Measurements from ENCODE around the gene TBC1D8.
"Not testable (repeated sequence)": the region's sequence is repeated elsewhere in the genome, so short reads cannot be mapped to it uniquely, and the experiment has no call there.

Gene TBC1D8

GRCh38 chr2:101052147-101052546 lies 99.0 kb downstream of the TBC1D8 start:
- DNase-seq (ENCODE audit: low read depth in 1 of 2, low spot score in 1 of 2): no peak
- H3K27me3 ChIP-seq (ENCODE audit: insufficient read depth, poor library complexity, severe bottlenecking): no peaks in the 10 kb centered on the region
- no peak overlapping the region for H3K27ac ChIP-seq (replicated peaks)
- H3K4me3 ChIP-seq (replicated peaks; ENCODE audit: insufficient read depth, low read length): no peak overlapping the region
- TF ChIP-seq POLR2AphosphoS5 (IDR thresholded peaks at IDR 0.05; ENCODE audit: low read depth): no peak
- TF ChIP-seq CTCF (IDR thresholded peaks at IDR 0.05; ENCODE audit: insufficient read depth, low read length): no peak
- no peak for TF ChIP-seq GABPA (IDR thresholded peaks at IDR 0.05; ENCODE audit: low read depth)
- TF ChIP-seq SPI1 (IDR thresholded peaks at IDR 0.05; ENCODE audit: borderline replicate concordance, low read depth): no peak
- no peak for TF ChIP-seq REST (IDR thresholded peaks at IDR 0.05; ENCODE audit: insufficient replicate concordance, low read depth)

GRCh38 chr2:101050886-101051285 lies 100.3 kb downstream of the TBC1D8 start:
- H3K27ac ChIP-seq (replicated peaks); H3K4me3 ChIP-seq (replicated peaks; ENCODE audit: insufficient read depth, low read length); H3K27me3 ChIP-seq (ENCODE audit: insufficient read depth, poor library complexity, severe bottlenecking); DNase-seq (ENCODE audit: low read depth in 1 of 2, low spot score in 1 of 2): not testable (repeated sequence)

GRCh38 chr2:101048756-101049155 lies 102.4 kb downstream of the TBC1D8 start:
- Histone ChIP-seq H3K27me3 (ENCODE audit: insufficient read depth, poor library complexity, severe bottlenecking) (no peaks in the 10 kb centered on the region), H3K27ac (replicated peaks) (no peak overlapping the region), H3K4me3 (replicated peaks; ENCODE audit: insufficient read depth, low read length) (no peak overlapping the region)
- DNase-seq (ENCODE audit: low read depth in 1 of 2, low spot score in 1 of 2): no peak
- no peak for TF ChIP-seq POLR2AphosphoS5 (IDR thresholded peaks at IDR 0.05; ENCODE audit: low read depth)

GRCh38 chr2:101047774-101048173 lies 103.4 kb downstream of the TBC1D8 start:
- Histone ChIP-seq H3K4me3 (replicated peaks; ENCODE audit: insufficient read depth, low read length) (no peak overlapping the region), H3K27me3 (ENCODE audit: insufficient read depth, poor library complexity, severe bottlenecking) (no peaks in the 10 kb centered on the region), H3K27ac (replicated peaks) (no peak overlapping the region)
- no peak for DNase-seq (ENCODE audit: low read depth in 1 of 2, low spot score in 1 of 2)
- TF ChIP-seq GABPA (IDR thresholded peaks at IDR 0.05; ENCODE audit: low read depth): no peak
- no peak for TF ChIP-seq SPI1 (IDR thresholded peaks at IDR 0.05; ENCODE audit: borderline replicate concordance, low read depth)
- no peak for TF ChIP-seq REST (IDR thresholded peaks at IDR 0.05; ENCODE audit: insufficient replicate concordance, low read depth)
- no peak for TF ChIP-seq POLR2AphosphoS5 (IDR thresholded peaks at IDR 0.05; ENCODE audit: low read depth)
- TF ChIP-seq CTCF (IDR thresholded peaks at IDR 0.05; ENCODE audit: insufficient read depth, low read length): no peak

GRCh38 chr2:101047075-101047766 lies 104.0 kb downstream of the TBC1D8 start:
- no peak overlapping the region for H3K4me3 ChIP-seq (replicated peaks; ENCODE audit: insufficient read depth, low read length)
- no peaks in the 10 kb centered on the region for H3K27me3 ChIP-seq (ENCODE audit: insufficient read depth, poor library complexity, severe bottlenecking)
- no peak for DNase-seq (ENCODE audit: low read depth in 1 of 2, low spot score in 1 of 2)
- H3K27ac ChIP-seq (replicated peaks): no peak overlapping the region
- TF ChIP-seq REST (IDR thresholded peaks at IDR 0.05; ENCODE audit: insufficient replicate concordance, low read depth) (no peak), SPI1 (IDR thresholded peaks at IDR 0.05; ENCODE audit: borderline replicate concordance, low read depth) (no peak), GABPA (IDR thresholded peaks at IDR 0.05; ENCODE audit: low read depth) (no peak), POLR2AphosphoS5 (IDR thresholded peaks at IDR 0.05; ENCODE audit: low read depth) (no peak), CTCF (IDR thresholded peaks at IDR 0.05; ENCODE audit: insufficient read depth, low read length) (no peak)

Data from HL-60 (cell line).